Fibroblast of skin of scalp (primary cell): Measurements from ENCODE around the gene SLC38A5.

Experiments
- DNase-seq: peaks from one replicate; pipeline ENCODE4 v3.0.0-alpha.2; 2013

SLC38A5 gene

GRCh38 chrX:48490661-48491060 lies 20.6 kb upstream of the SLC38A5 start:
- DNase-seq, result no peak

GRCh38 chrX:48489892-48490291 lies 19.8 kb upstream of the SLC38A5 start:
- DNase-seq, result no peak

- no peak for DNase-seq
Observed at GRCh38 chrX:48489296-48489695, 19.2 kb upstream of the SLC38A5 start.

GRCh38 chrX:48488034-48488433 lies 18.0 kb upstream of the SLC38A5 start:
- no peak for DNase-seq

GRCh38 chrX:48487362-48487798 lies 17.3 kb upstream of the SLC38A5 start:
- DNase-seq, result peak; percentile 96

GRCh38 chrX:48482526-48482925 lies 12.5 kb upstream of the SLC38A5 start:
- no peak for DNase-seq

- no peak for DNase-seq
Observed at GRCh38 chrX:48480583-48480982, 10.5 kb upstream of the SLC38A5 start.

GRCh38 chrX:48480142-48480541 lies 10.1 kb upstream of the SLC38A5 start:
- no peak for DNase-seq

- DNase-seq, result no peak
Observed at GRCh38 chrX:48478806-48479205, 8.7 kb upstream of the SLC38A5 start.

- no peak for DNase-seq
Observed at GRCh38 chrX:48477960-48478755, 8.1 kb upstream of the SLC38A5 start.

GRCh38 chrX:48476919-48477318 lies 6.9 kb upstream of the SLC38A5 start:
- no peak for DNase-seq

- peak; percentile 93 for DNase-seq
Observed at GRCh38 chrX:48475774-48476577, 5.9 kb upstream of the SLC38A5 start, which contains the start of gene FTSJ1. Gene FTSJ1, plus strand, starts transcription at chrX:48476199. Its CDS starts 1,849 bp downstream, at chrX:48478048.

GRCh38 chrX:48475296-48475695 lies 5.2 kb upstream of the SLC38A5 start:
- DNase-seq, result no peak

GRCh38 chrX:48474581-48474980 lies 4.5 kb upstream of the SLC38A5 start:
- no peak for DNase-seq

- DNase-seq, result peak; percentile 45
Observed at GRCh38 chrX:48474127-48474526, 4.1 kb upstream of the SLC38A5 start.

- DNase-seq, result no peak
Observed at GRCh38 chrX:48473704-48473990, 3.6 kb upstream of the SLC38A5 start.

GRCh38 chrX:48472851-48473703 lies 3.0 kb upstream of the SLC38A5 start:
- DNase-seq, result peak; percentile 53

- no peak for DNase-seq
Observed at GRCh38 chrX:48472225-48472624, 2.2 kb upstream of the SLC38A5 start.

- no peak for DNase-seq
Observed at GRCh38 chrX:48471504-48471903, 1.4 kb upstream of the SLC38A5 start.

- no peak for DNase-seq
Observed at GRCh38 chrX:48470833-48471118, 716 bp upstream of the SLC38A5 start.

- DNase-seq, result no peak
Observed at GRCh38 chrX:48468693-48469691, 1.1 kb downstream of the SLC38A5 start.

- DNase-seq, result no peak
Observed at GRCh38 chrX:48468247-48468671, 1.8 kb downstream of the SLC38A5 start.
